HCT116 (cell line): ENCODE measurements around the gene RDH14. TPM values are rescaled to one million over a fixed set of nuclear protein-coding genes. Genes with fewer than 3 reads are reported as not detected.

ENCODE experiments used
- ATAC-seq: fragments of 200-7000 bp; cut with Tn5 transposase; 2 replicates; pipeline ENCODE4 v1.9.1; 2020; ENCODE audit warnings: mild to moderate bottlenecking, moderate library complexity
- BruUV-seq: library from RNA; stranded (reverse); fragments of 400-500 nt; replicated peaks from 2 replicates; lab custom pipeline; 2021; lab: Mats Ljungman, UMichigan
- CTCF ChIA-PET: fragments of 300-600 bp; sonication (Branson Sonifier 250); formaldehyde crosslinking; loops from one replicate; lab custom pipeline; 2021; ENCODE audit warnings: antibody characterized with exemption; lab: Charles Lee
- POLR2A ChIA-PET: fragments of 300-600, 350-600 bp; sonication (Branson Sonifier 250); formaldehyde crosslinking; loops from one replicate; lab custom pipeline; 2021; ENCODE audit warnings: antibody characterized with exemption; lab: Charles Lee
- RAD21 ChIA-PET, 2 experiments: fragments of 300-600 bp; sonication (Branson Sonifier 250); formaldehyde crosslinking; loops; one replicate each; lab custom pipeline; 2023; ENCODE audit warnings: low total read pairs in 2 of 2; ENCODE audit not compliant: uncharacterized antibody in 2 of 2, unreplicated experiment in 2 of 2, low non-redundant PET in 1 of 2; lab: Charles Lee
- DNase-seq: peaks from one replicate; pipeline ENCODE4 v3.0.0-alpha.2; 2010; ENCODE audit warnings: low read depth, low spot score
- H2AFZ ChIP-seq: fragments of 200-600 bp; shearing (Covaris generic), sonication (generic); 2 replicates; pipeline ENCODE4 v1.6.1; 2017; ENCODE audit warnings: low read depth, mixed run types, mixed read lengths, antibody characterized with exemption, low read length; ENCODE audit not compliant: poor library complexity, severe bottlenecking
- H3K27ac ChIP-seq: 2 replicates; pipeline ENCODE4 v1.5.1; 2012; ENCODE audit warnings: low read depth, low read length
- H3K27me3 ChIP-seq: fragments of 200-600 bp; sonication (generic); 2 replicates; pipeline ENCODE4 v1.6.1; 2016; ENCODE audit warnings: mixed run types, low read length, mixed read lengths; ENCODE audit not compliant: insufficient read depth
- H3K36me3 ChIP-seq, 2 experiments: fragments of 200-500 bp in 1 of 2; fragments of 200-600 bp in 1 of 2; sonication (Bioruptor generic) in 1 of 2; sonication (generic) in 1 of 2; 2 replicates each; pipeline versions ENCODE4 v1.5.1 to v1.6.1; 2014 to 2016; ENCODE audit warnings: low read length in 2 of 2, inconsistent platforms in 1 of 2, mixed read lengths in 1 of 2, mixed run types in 1 of 2; ENCODE audit not compliant: insufficient read depth in 2 of 2, control insufficient read depth in 1 of 2
- H3K4me1 ChIP-seq, 2 experiments: fragments of 200-600 bp in 1 of 2; sonication (generic) in 1 of 2; 2 replicates each; pipeline versions ENCODE4 v1.5.1 to v1.6.1; 2012 to 2017; ENCODE audit warnings: low read length in 2 of 2, inconsistent platforms in 1 of 2, mild to moderate bottlenecking in 1 of 2, mixed read lengths in 1 of 2, mixed run types in 1 of 2, moderate library complexity in 1 of 2; ENCODE audit not compliant: insufficient read depth in 2 of 2, control insufficient read depth in 1 of 2
- H3K4me2 ChIP-seq: fragments of 200-600 bp; sonication (generic); 2 replicates; pipeline ENCODE4 v1.6.1; 2017; ENCODE audit warnings: mixed run types, low read length, mixed read lengths
- H3K4me3 ChIP-seq, 2 experiments: fragments of 200-600 bp in 1 of 2; sonication (generic) in 1 of 2; replicated peaks in 1 of 2; 2 replicates each; pipeline ENCODE4 v1.5.1; 2011 to 2016; ENCODE audit warnings: low read length in 2 of 2, control low read depth in 1 of 2, low read depth in 1 of 2, mild to moderate bottlenecking in 1 of 2, mixed read lengths in 1 of 2, mixed run types in 1 of 2
- H3K79me2 ChIP-seq: fragments of 200-600 bp; sonication (generic); 2 replicates; pipeline ENCODE4 v1.6.1; 2017; ENCODE audit warnings: mild to moderate bottlenecking, mixed run types, low read length, moderate library complexity, mixed read lengths; ENCODE audit not compliant: insufficient read depth
- H3K9ac ChIP-seq: fragments of 200-600 bp; sonication (generic); 2 replicates; pipeline ENCODE4 v1.6.1; 2016; ENCODE audit warnings: low read length, mixed read lengths
- H3K9me2 ChIP-seq: fragments of 200-600 bp; sonication (generic), shearing (Covaris generic); 2 replicates; pipeline ENCODE4 v1.6.1; 2017; ENCODE audit warnings: mixed run types, mild to moderate bottlenecking, moderate library complexity; ENCODE audit not compliant: insufficient read depth
- H3K9me3 ChIP-seq, 2 experiments: fragments of 200-500 bp in 1 of 2; fragments of 200-600 bp in 1 of 2; sonication (Bioruptor generic) in 1 of 2; sonication (generic) in 1 of 2; 2 replicates each; pipeline ENCODE4 v1.6.1; 2014 to 2017; ENCODE audit warnings: low read length in 2 of 2, mixed read lengths in 2 of 2, inconsistent platforms in 1 of 2, low read depth in 1 of 2, mild to moderate bottlenecking in 1 of 2, mixed run types in 1 of 2, moderate library complexity in 1 of 2; ENCODE audit not compliant: control insufficient read depth in 1 of 2, insufficient read depth in 1 of 2
- H4K20me1 ChIP-seq: fragments of 200-600 bp; sonication (generic), shearing (Covaris generic); 2 replicates; pipeline ENCODE4 v1.6.1; 2017; ENCODE audit warnings: mixed run types, mild to moderate bottlenecking, moderate library complexity; ENCODE audit not compliant: insufficient read depth
- CBX3 ChIP-seq: IDR thresholded peaks from 2 replicates; pipeline ENCODE4 v1.6.1; 2012; ENCODE audit warnings: low read depth
- EGR1 ChIP-seq: IDR thresholded peaks from 2 replicates; pipeline ENCODE4 v1.6.1; 2012; ENCODE audit warnings: low read depth
- ELF1 ChIP-seq: IDR thresholded peaks from 2 replicates; pipeline ENCODE4 v1.6.1; 2012; ENCODE audit warnings: low read depth, borderline replicate concordance
- EZH2 ChIP-seq: fragments of 200-600 bp; sonication (generic); IDR thresholded peaks from 2 replicates; pipeline ENCODE4 v1.6.1; 2017; ENCODE audit warnings: antibody characterized with exemption, mixed run types
- FOSL1 ChIP-seq: IDR thresholded peaks from 2 replicates; pipeline ENCODE4 v1.6.1; 2012; ENCODE audit warnings: low read depth
- POLR2A ChIP-seq: IDR thresholded peaks from 2 replicates; pipeline ENCODE4 v1.7.0; 2011; ENCODE audit warnings: borderline replicate concordance; ENCODE audit not compliant: insufficient read depth, insufficient read length; ENCODE audit errors: extremely low read depth
- POLR2AphosphoS5 ChIP-seq: IDR thresholded peaks from 2 replicates; pipeline ENCODE4 v1.6.1; 2011; ENCODE audit warnings: mild to moderate bottlenecking, low read depth, low read length, moderate library complexity
- RAD21 ChIP-seq: IDR thresholded peaks from 2 replicates; pipeline ENCODE4 v1.6.1; 2012; ENCODE audit warnings: low read depth, mild to moderate bottlenecking
- SIN3A ChIP-seq: IDR thresholded peaks from 2 replicates; pipeline ENCODE4 v1.6.1; 2012; ENCODE audit warnings: low read depth
- SP1 ChIP-seq: IDR thresholded peaks from 2 replicates; pipeline ENCODE4 v1.6.1; 2012; ENCODE audit warnings: low read depth
- SRF ChIP-seq: IDR thresholded peaks from 2 replicates; pipeline ENCODE4 v1.6.1; 2012; ENCODE audit warnings: low read depth
- ZFX ChIP-seq: fragments of 450-650 bp; IDR thresholded peaks from 2 replicates; pipeline ENCODE4 v1.6.1; 2017
- ZNF274 ChIP-seq: fragments of 200-500 bp; sonication (Bioruptor generic); IDR thresholded peaks from 2 replicates; pipeline ENCODE4 v1.6.1; 2014; ENCODE audit warnings: mild to moderate bottlenecking, low read depth, low read length, inconsistent platforms
- intact Hi-C: fragments of 100-400 bp; cut with micrococcal nuclease; formaldehyde crosslinking; loops from 2 replicates; pipeline ENCODE4 v1.10.0; 2022
- total RNA-seq: library from RNA; stranded (reverse); gene quantifications from one replicate; pipeline ENCODE4 v1.2.1, GENCODE V29; 2021; ENCODE audit not compliant: unreplicated experiment
- TF ChIP-seq, protein P1 (sequence below), 3 experiments: fragments of 200-600 bp in 1 of 3; sonication (generic) in 1 of 3; IDR thresholded peaks in 2 of 3; conservative IDR thresholded peaks in 1 of 3; 2 replicates each; pipeline ENCODE4 v1.5.1; 2012 to 2017; ENCODE audit warnings: low read depth in 2 of 3, low read length in 2 of 3, antibody characterized with exemption in 1 of 3, borderline replicate concordance in 1 of 3, control low read depth in 1 of 3, mild to moderate bottlenecking in 1 of 3, mixed read lengths in 1 of 3, mixed run types in 1 of 3, moderate library complexity in 1 of 3; ENCODE audit not compliant: insufficient read depth in 1 of 3
- TF ChIP-seq, protein P2 (sequence below): IDR thresholded peaks from 2 replicates; pipeline ENCODE4 v1.6.1; 2012; ENCODE audit warnings: low read depth
- TF ChIP-seq, protein P3 (sequence below): IDR thresholded peaks from 2 replicates; pipeline ENCODE4 v1.6.1; 2012

Gene RDH14
- total RNA-seq, 1 experiment from 2014 or later: 15.5 TPM

DNA sequence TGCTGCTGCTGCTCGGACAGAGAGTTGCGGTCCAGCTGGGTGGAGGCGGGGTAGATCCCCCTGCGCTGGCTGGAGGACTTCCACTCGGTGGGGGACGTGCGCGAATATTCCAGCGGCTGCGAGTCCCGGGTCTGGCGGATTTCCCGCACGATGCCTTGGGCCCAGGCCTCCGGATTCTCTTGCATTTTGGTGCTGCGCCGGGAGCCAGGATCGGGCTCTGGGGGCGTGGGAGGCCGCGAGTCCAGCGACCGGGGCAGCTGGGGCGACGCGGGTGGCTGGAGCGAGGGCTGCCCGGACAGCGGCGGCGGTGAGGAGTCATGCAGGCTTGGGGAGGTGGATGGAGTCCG lies 24.1 kb upstream of the RDH14 start:
- no peaks in the 10 kb centered on the region for H3K27me3 ChIP-seq
- CTCF ChIA-PET: no interaction called here
- no peaks in the 10 kb centered on the region for H3K36me3 ChIP-seq
- DNase-seq (no peak), ATAC-seq (no peak)
- H2AFZ ChIP-seq: no peak overlapping the region
- no peak overlapping the region for H3K9ac ChIP-seq
- TF ChIP-seq ZFX (no peak), CBX3 (no peak), RAD21 (no peak), EZH2 (no peak), POLR2AphosphoS5 (no peak), SIN3A (no peak), ZNF274 (no peak), FOSL1 (no peak), EGR1 (no peak), SP1 (no peak), ELF1 (no peak), SRF (no peak), POLR2A (no peak)
- TF ChIP-seq, protein P1, sequence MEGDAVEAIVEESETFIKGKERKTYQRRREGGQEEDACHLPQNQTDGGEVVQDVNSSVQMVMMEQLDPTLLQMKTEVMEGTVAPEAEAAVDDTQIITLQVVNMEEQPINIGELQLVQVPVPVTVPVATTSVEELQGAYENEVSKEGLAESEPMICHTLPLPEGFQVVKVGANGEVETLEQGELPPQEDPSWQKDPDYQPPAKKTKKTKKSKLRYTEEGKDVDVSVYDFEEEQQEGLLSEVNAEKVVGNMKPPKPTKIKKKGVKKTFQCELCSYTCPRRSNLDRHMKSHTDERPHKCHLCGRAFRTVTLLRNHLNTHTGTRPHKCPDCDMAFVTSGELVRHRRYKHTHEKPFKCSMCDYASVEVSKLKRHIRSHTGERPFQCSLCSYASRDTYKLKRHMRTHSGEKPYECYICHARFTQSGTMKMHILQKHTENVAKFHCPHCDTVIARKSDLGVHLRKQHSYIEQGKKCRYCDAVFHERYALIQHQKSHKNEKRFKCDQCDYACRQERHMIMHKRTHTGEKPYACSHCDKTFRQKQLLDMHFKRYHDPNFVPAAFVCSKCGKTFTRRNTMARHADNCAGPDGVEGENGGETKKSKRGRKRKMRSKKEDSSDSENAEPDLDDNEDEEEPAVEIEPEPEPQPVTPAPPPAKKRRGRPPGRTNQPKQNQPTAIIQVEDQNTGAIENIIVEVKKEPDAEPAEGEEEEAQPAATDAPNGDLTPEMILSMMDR (IDR thresholded peaks at IDR 0.05 in 2 of 3, conservative IDR thresholded peaks at IDR 0.05 in 1 of 3; ENCODE audit: borderline replicate concordance in 1 of 3, insufficient read depth in 1 of 3, low read depth in 2 of 3, low read length in 2 of 3): no peak
- TF ChIP-seq, protein P2, sequence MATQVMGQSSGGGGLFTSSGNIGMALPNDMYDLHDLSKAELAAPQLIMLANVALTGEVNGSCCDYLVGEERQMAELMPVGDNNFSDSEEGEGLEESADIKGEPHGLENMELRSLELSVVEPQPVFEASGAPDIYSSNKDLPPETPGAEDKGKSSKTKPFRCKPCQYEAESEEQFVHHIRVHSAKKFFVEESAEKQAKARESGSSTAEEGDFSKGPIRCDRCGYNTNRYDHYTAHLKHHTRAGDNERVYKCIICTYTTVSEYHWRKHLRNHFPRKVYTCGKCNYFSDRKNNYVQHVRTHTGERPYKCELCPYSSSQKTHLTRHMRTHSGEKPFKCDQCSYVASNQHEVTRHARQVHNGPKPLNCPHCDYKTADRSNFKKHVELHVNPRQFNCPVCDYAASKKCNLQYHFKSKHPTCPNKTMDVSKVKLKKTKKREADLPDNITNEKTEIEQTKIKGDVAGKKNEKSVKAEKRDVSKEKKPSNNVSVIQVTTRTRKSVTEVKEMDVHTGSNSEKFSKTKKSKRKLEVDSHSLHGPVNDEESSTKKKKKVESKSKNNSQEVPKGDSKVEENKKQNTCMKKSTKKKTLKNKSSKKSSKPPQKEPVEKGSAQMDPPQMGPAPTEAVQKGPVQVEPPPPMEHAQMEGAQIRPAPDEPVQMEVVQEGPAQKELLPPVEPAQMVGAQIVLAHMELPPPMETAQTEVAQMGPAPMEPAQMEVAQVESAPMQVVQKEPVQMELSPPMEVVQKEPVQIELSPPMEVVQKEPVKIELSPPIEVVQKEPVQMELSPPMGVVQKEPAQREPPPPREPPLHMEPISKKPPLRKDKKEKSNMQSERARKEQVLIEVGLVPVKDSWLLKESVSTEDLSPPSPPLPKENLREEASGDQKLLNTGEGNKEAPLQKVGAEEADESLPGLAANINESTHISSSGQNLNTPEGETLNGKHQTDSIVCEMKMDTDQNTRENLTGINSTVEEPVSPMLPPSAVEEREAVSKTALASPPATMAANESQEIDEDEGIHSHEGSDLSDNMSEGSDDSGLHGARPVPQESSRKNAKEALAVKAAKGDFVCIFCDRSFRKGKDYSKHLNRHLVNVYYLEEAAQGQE: no peak
- TF ChIP-seq, protein P3, sequence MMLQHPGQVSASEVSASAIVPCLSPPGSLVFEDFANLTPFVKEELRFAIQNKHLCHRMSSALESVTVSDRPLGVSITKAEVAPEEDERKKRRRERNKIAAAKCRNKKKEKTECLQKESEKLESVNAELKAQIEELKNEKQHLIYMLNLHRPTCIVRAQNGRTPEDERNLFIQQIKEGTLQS: no peak
- H3K9me2 ChIP-seq: no peaks in the 10 kb centered on the region
- H3K4me1 ChIP-seq: no peaks in the 10 kb centered on the region
- H3K4me3 ChIP-seq: no peak overlapping the region
- no peaks in the 10 kb centered on the region for H3K9me3 ChIP-seq
- RAD21 ChIA-PET: no interaction called here
- no peak overlapping the region for H3K27ac ChIP-seq
- BruUV-seq: no TSS peak
- no peaks in the 10 kb centered on the region for H4K20me1 ChIP-seq
- intact Hi-C loops: no loop called here
- POLR2A ChIA-PET: no interaction called here
- H3K4me2 ChIP-seq: no peak overlapping the region
- no peaks in the 10 kb centered on the region for H3K79me2 ChIP-seq
